Activated B cell treated with CpG ODN at 0.5 μM for 24 hours (primary cell): Measurements from ENCODE around the gene C1orf159. TPM values are rescaled to one million over a fixed set of nuclear protein-coding genes. Genes with fewer than 3 reads are reported as not detected.

ENCODE experiments used
- ATAC-seq: fragments of 200-7000 bp; cut with Tn5 transposase; one replicate; pipeline ENCODE4 v1.10.0; 2021; ENCODE audit warnings: low read depth, mild to moderate bottlenecking, moderate library complexity
- CTCF ChIA-PET: fragments of 350-600 bp; sonication (Branson Sonifier 250); formaldehyde crosslinking; loops from one replicate; lab custom pipeline; 2021; ENCODE audit warnings: antibody characterized with exemption; lab: Charles Lee
- POLR2A ChIA-PET: fragments of 350-600 bp; sonication (Branson Sonifier 250); formaldehyde crosslinking; loops from one replicate; lab custom pipeline; 2021; ENCODE audit warnings: antibody characterized with exemption; lab: Charles Lee
- DNase-seq: peaks from one replicate; pipeline ENCODE4 v3.0.0; 2022
- H3K27ac Mint-ChIP-seq: one replicate; pipeline ENCODE4 v1.8.0; 2020; ENCODE audit warnings: mixed read lengths
- H3K27me3 Mint-ChIP-seq: one replicate; pipeline ENCODE4 v1.8.0; 2021; ENCODE audit warnings: mixed read lengths
- H3K36me3 Mint-ChIP-seq: one replicate; pipeline ENCODE4 v1.8.0; 2021; ENCODE audit warnings: low read depth, mixed read lengths
- H3K4me1 Mint-ChIP-seq: one replicate; pipeline ENCODE4 v1.8.0; 2021; ENCODE audit warnings: mixed read lengths
- H3K4me3 Mint-ChIP-seq: one replicate; pipeline ENCODE4 v1.8.0; 2020; ENCODE audit warnings: mild to moderate bottlenecking, mixed read lengths
- H3K9me3 Mint-ChIP-seq: one replicate; pipeline ENCODE4 v1.8.0; 2020; ENCODE audit warnings: mixed read lengths
- CTCF ChIP-seq: fragments of 200-600 bp; IDR thresholded peaks from one replicate; pipeline ENCODE4 v1.8.0; 2022; ENCODE audit warnings: antibody characterized with exemption, mild to moderate bottlenecking
- intact Hi-C: fragments of 100-400 bp; cut with micrococcal nuclease; formaldehyde crosslinking; loops from one replicate; pipeline ENCODE4 v1.15.1; 2024
- total RNA-seq: library from RNA; stranded (reverse); gene quantifications from 2 replicates; pipeline ENCODE4 v1.2.3, GENCODE V29; 2022

The C1orf159 gene
- total RNA-seq, 1 donor from 2014 or later: 26.5 TPM

GRCh38 chr1:1042835-1043234 is 73.1 kb downstream of the C1orf159 start:
- peaks cover 9% of the 10 kb centered on the region for H3K27me3 Mint-ChIP-seq
- POLR2A ChIA-PET: no interaction called here
- no peak overlapping the region for H3K4me3 Mint-ChIP-seq
- ATAC-seq: no peak
- DNase-seq: no peak
- TF ChIP-seq CTCF: no peak
- intact Hi-C loops: no loop called here
- CTCF ChIA-PET: no interaction called here
- H3K27ac Mint-ChIP-seq: no peak overlapping the region
- no peaks in the 10 kb centered on the region for H3K36me3 Mint-ChIP-seq
- H3K4me1 Mint-ChIP-seq: peaks cover 22% of the 10 kb centered on the region
- H3K9me3 Mint-ChIP-seq: no peaks in the 10 kb centered on the region

- no peak for DNase-seq
- Mint-ChIP-seq H3K36me3 (no peaks in the 10 kb centered on the region), H3K9me3 (no peaks in the 10 kb centered on the region), H3K27me3 (peaks cover 9% of the 10 kb centered on the region), H3K4me1 (peaks cover 25% of the 10 kb centered on the region), H3K4me3 (no peak overlapping the region), H3K27ac (no peak overlapping the region)
- intact Hi-C loops: no loop called here
- no peak for ATAC-seq
- ChIA-PET POLR2A (interaction anchor here (6.4 kb wide), 1 partner anchor 19 kb away, joined by 99 read pairs; no protein-coding TSS in a partner anchor), CTCF (no interaction called here)
- no peak for TF ChIP-seq CTCF
Observed at GRCh38 chr1:1041873-1042272, 74.0 kb downstream of the C1orf159 start.

- H3K4me3 Mint-ChIP-seq: no peak overlapping the region
Observed at GRCh38 chr1:1041092-1041523, 74.8 kb downstream of the C1orf159 start.

GRCh38 chr1:1040004-1040991 is 75.6 kb downstream of the C1orf159 start:
- intact Hi-C loops: loop anchor here (1.0 kb wide), 2 partner anchors 19 to 24 kb away; no protein-coding TSS in a partner anchor
- ChIA-PET CTCF (interaction anchor here (0.8 to 1.3 kb wide), 6 partner anchors 19 to 251 kb away, joined by 3 to 6 read pairs (median 4); no protein-coding TSS in a partner anchor), POLR2A (interaction anchor here (0.6 to 6.4 kb wide), 10 partner anchors 15 to 308 kb away, joined by 3 to 99 read pairs (median 3); partner anchors contain the start of gene ISG15)
- H3K27ac Mint-ChIP-seq: peak overlapping the region; percentile 18
- TF ChIP-seq CTCF: no peak
- H3K27me3 Mint-ChIP-seq: peaks cover 9% of the 10 kb centered on the region
- H3K4me3 Mint-ChIP-seq: peak overlapping the region; percentile 71
- peaks cover 28% of the 10 kb centered on the region for H3K4me1 Mint-ChIP-seq
- peak; percentile 58 for DNase-seq
- H3K36me3 Mint-ChIP-seq: no peaks in the 10 kb centered on the region
- peak; percentile 77 for ATAC-seq
- no peaks in the 10 kb centered on the region for H3K9me3 Mint-ChIP-seq

More at GRCh38 chr1:1041092-1041523, 74.8 kb downstream of the C1orf159 start:
- no peak for ATAC-seq
- TF ChIP-seq CTCF: no peak
- DNase-seq: no peak
- H3K36me3 Mint-ChIP-seq: no peaks in the 10 kb centered on the region
- no peaks in the 10 kb centered on the region for H3K9me3 Mint-ChIP-seq
- no peak overlapping the region for H3K27ac Mint-ChIP-seq
- CTCF ChIA-PET: interaction anchor here (1.2 to 1.3 kb wide), 3 partner anchors 22 to 209 kb away, joined by 3 to 4 read pairs (median 4); no protein-coding TSS in a partner anchor
- H3K4me1 Mint-ChIP-seq: peaks cover 25% of the 10 kb centered on the region
- POLR2A ChIA-PET: interaction anchor here (0.8 to 6.4 kb wide), 4 partner anchors 14 to 27 kb away, joined by 3 to 99 read pairs (median 3); partner anchors contain the start of gene ISG15
- intact Hi-C loops: no loop called here
- peaks cover 9% of the 10 kb centered on the region for H3K27me3 Mint-ChIP-seq
